ENCODE results near the gene MISP3.
A peak's percentile ranks its signal among the peaks of the same experiment; 100 is the strongest.

MISP3 gene

GRCh38 chr19:14106840-14107239 is 34.3 kb downstream of the MISP3 start:
- DNase-seq, result no peak

- no peak for DNase-seq
Observed at GRCh38 chr19:14107581-14108461, 35.2 kb downstream of the MISP3 start.

- no peak for DNase-seq
Observed at GRCh38 chr19:14110650-14111049, 38.1 kb downstream of the MISP3 start.

- no peak for DNase-seq
Observed at GRCh38 chr19:14111486-14111885, 38.9 kb downstream of the MISP3 start.

GRCh38 chr19:14112051-14112808 is 39.6 kb downstream of the MISP3 start:
- no peak for DNase-seq

GRCh38 chr19:14112809-14113385 is 40.3 kb downstream of the MISP3 start:
- DNase-seq, result no peak

GRCh38 chr19:14113762-14114414 is 41.3 kb downstream of the MISP3 start:
- peak; percentile 27 for DNase-seq

GRCh38 chr19:14114439-14114838 is 41.9 kb downstream of the MISP3 start:
- DNase-seq, result no peak

GRCh38 chr19:14114854-14115253 is 42.3 kb downstream of the MISP3 start:
- peak; percentile 22 for DNase-seq

GRCh38 chr19:14115756-14116155 is 43.2 kb downstream of the MISP3 start:
- no peak for DNase-seq

GRCh38 chr19:14116525-14116917 is 43.9 kb downstream of the MISP3 start:
- no peak for DNase-seq

- peak; percentile 12 for DNase-seq
Observed at GRCh38 chr19:14116918-14117578, 44.5 kb downstream of the MISP3 start.

GRCh38 chr19:14117668-14118164 is 45.1 kb downstream of the MISP3 start, which contains the start of gene PRKACA:
Gene PRKACA, minus strand, starts transcription at chr19:14117762. Its CDS starts 215 bp downstream, at chr19:14117547.
- peak; percentile 99 for DNase-seq

GRCh38 chr19:14118165-14119051 is 45.8 kb downstream of the MISP3 start:
- DNase-seq, result peak; percentile 57

GRCh38 chr19:14119146-14119545 is 46.6 kb downstream of the MISP3 start:
- DNase-seq, result no peak

GRCh38 chr19:14119644-14120496 is 47.3 kb downstream of the MISP3 start:
- no peak for DNase-seq

GRCh38 chr19:14120497-14120780 is 47.9 kb downstream of the MISP3 start:
- no peak for DNase-seq

- no peak for DNase-seq
Observed at GRCh38 chr19:14122924-14123323, 50.3 kb downstream of the MISP3 start.
